Loucy (cell line): ENCODE data around the gene PLXNA4.

ENCODE experiments used
- EZH2phosphoT487 ChIP-seq: fragments of 200-600 bp; IDR thresholded peaks from 2 replicates; pipeline ENCODE4 v1.6.1; 2018; ENCODE audit warnings: antibody characterized with exemption, mild to moderate bottlenecking, moderate library complexity, borderline replicate concordance
- TF ChIP-seq, protein P1 (sequence below): fragments of 200-600 bp; sonication (generic); conservative IDR thresholded peaks from 2 replicates; pipeline ENCODE4 v1.5.1; 2014; ENCODE audit warnings: mild to moderate bottlenecking, antibody characterized with exemption, low read length

DNA sequence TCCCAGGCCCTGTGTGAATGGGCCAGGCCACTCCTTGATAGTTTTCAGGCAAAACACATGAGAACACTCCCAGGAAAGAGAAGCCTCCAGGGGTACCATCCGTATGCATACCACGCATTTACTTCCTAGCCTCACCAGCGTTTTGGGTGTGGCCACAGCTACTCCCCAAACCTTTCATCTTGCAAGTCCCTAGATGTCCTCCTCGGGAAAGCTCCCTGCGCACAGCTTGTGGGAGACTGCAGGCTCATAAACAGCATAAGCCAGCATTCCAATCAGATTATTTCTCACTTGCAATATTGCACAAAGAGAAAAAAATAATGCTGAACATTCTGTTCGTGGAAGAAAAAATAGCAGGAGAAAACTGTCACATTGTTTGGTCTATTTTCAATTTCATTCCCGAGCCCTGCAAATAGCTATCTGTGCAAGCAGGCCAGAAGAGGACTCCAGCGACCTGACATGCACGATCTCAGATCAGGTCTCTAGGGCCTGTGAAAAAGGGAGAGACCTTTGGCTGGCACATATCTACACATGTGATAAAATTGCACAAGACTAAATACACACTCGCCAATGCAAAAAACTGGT is 175.6 kb downstream of the PLXNA4 start:
- TF ChIP-seq, protein P1, sequence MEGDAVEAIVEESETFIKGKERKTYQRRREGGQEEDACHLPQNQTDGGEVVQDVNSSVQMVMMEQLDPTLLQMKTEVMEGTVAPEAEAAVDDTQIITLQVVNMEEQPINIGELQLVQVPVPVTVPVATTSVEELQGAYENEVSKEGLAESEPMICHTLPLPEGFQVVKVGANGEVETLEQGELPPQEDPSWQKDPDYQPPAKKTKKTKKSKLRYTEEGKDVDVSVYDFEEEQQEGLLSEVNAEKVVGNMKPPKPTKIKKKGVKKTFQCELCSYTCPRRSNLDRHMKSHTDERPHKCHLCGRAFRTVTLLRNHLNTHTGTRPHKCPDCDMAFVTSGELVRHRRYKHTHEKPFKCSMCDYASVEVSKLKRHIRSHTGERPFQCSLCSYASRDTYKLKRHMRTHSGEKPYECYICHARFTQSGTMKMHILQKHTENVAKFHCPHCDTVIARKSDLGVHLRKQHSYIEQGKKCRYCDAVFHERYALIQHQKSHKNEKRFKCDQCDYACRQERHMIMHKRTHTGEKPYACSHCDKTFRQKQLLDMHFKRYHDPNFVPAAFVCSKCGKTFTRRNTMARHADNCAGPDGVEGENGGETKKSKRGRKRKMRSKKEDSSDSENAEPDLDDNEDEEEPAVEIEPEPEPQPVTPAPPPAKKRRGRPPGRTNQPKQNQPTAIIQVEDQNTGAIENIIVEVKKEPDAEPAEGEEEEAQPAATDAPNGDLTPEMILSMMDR: no peak
- no peak for TF ChIP-seq EZH2phosphoT487
